ENCODE measurements around the gene TBC1D3B.
"Not testable (repeated sequence)": the region's sequence is repeated elsewhere in the genome, so short reads cannot be mapped to it uniquely, and the experiment has no call there.

The TBC1D3B gene

DNA sequence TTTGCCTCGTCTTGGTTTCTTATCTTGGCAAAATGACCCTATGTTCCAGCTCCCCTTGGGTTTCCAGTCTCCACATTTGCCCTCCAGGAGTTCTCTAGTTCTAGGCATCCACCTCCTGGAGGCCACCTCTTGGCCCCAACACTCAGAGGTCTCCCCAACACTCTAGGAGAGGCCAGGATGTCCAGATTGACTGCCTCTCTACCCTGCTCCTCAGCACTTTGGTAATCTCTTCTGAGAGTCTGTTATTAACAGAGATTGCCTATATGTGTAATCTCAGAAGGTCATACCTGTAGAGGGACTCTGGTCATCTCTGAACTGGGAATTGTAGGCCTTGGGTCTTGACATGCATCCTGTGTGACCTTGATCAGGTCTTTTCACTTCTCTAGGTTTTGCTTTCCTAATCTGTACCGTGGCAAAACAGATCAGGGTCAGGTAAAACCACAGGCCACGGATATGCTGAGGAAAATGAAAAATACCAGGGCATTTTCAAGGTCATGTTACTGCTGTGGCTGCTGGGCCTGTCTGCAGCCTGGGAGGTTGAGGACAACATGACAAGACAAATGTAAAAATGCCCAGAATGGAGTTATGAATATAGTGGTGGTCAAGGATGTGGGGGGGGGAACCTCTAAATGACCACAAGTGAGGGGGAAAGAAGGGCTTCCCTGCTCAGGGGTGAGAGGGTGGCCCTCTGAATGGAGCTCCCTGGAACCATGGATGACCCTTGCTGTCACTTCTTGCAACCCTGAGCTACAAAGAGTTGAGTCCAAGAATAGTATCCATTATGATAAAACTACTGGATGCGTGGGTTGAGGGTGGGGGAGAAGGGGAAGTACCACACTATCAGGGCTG lies 29.4 kb upstream of the TBC1D3B start:
- TF ChIP-seq SUZ12 (IDR thresholded peaks at IDR 0.05; ENCODE audit: extremely low read depth, insufficient read depth, insufficient read length): no peak
- TF ChIP-seq ZNF274 (IDR thresholded peaks at IDR 0.05; ENCODE audit: low read depth, low read length): no peak
- no peak for TF ChIP-seq YY1 (IDR thresholded peaks at IDR 0.05; ENCODE audit: insufficient read depth, insufficient read length)

DNA sequence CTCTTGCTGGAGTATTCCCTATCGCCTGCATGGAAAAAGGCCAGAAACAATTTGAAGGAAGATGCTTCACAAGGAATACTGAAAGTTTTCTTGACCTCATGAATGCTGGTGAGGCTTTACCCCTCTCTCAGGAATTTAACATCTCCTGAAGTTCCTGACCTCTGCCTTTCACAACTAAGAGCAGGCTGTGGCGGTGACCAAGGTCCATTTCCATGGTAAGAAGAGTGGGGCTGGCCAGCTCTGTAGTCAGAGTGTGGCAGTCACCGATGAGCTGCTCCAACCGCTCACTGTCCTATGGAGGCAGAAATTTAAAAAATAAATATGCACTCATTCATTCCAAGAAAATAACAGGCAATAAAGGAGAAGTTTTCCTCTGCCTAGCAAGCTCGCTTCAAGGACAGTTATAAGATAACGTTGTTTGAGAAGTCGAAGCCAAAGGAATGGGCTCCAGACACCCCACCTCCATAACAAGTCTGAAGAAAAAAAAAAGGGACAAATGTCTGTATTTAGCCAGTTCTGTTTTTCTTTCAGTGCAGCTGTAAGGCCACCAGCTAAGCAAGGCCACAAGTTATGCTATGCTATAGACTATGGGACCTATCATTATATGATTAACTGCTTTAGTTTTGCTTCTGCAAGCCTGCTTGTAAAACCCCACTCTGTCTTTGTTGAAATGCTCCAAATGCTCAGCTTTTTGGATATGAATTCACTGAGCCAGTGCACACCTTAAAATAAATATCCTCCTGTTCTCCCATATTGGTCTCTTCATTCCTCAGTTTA lies 28.5 kb upstream of the TBC1D3B start:
- Histone ChIP-seq H3K9me3 (ENCODE audit: insufficient read depth, low read length) (no peaks in the 10 kb centered on the region), H3K4me1 (ENCODE audit: insufficient read depth, insufficient read length) (peaks cover 1% of the 10 kb centered on the region), H3K36me3 (ENCODE audit: insufficient read depth, insufficient read length, low read length) (no peaks in the 10 kb centered on the region), H3K4me3 (ENCODE audit: insufficient read length, low read depth) (no peak overlapping the region), H3K9ac (ENCODE audit: insufficient read length, low read depth) (no peak overlapping the region), H3K27me3 (ENCODE audit: insufficient read depth, insufficient read length) (no peaks in the 10 kb centered on the region)
- TF ChIP-seq ZNF274 (IDR thresholded peaks at IDR 0.05; ENCODE audit: low read depth, low read length) (no peak), SUZ12 (IDR thresholded peaks at IDR 0.05; ENCODE audit: extremely low read depth, insufficient read depth, insufficient read length) (no peak), YY1 (IDR thresholded peaks at IDR 0.05; ENCODE audit: insufficient read depth, insufficient read length) (no peak)
- no peak for DNase-seq (ENCODE audit: low read depth, low spot score)

More for the DNA sequence above, 29.4 kb upstream of the TBC1D3B start:
- no peak for DNase-seq (ENCODE audit: low read depth, low spot score)
- Histone ChIP-seq H3K4me3 (ENCODE audit: insufficient read length, low read depth) (no peak overlapping the region), H3K4me1 (ENCODE audit: insufficient read depth, insufficient read length) (peaks cover 1% of the 10 kb centered on the region), H3K27me3 (ENCODE audit: insufficient read depth, insufficient read length) (no peaks in the 10 kb centered on the region), H3K36me3 (ENCODE audit: insufficient read depth, insufficient read length, low read length) (no peaks in the 10 kb centered on the region), H3K9me3 (ENCODE audit: insufficient read depth, low read length) (no peaks in the 10 kb centered on the region), H3K9ac (ENCODE audit: insufficient read length, low read depth) (no peak overlapping the region)

DNA sequence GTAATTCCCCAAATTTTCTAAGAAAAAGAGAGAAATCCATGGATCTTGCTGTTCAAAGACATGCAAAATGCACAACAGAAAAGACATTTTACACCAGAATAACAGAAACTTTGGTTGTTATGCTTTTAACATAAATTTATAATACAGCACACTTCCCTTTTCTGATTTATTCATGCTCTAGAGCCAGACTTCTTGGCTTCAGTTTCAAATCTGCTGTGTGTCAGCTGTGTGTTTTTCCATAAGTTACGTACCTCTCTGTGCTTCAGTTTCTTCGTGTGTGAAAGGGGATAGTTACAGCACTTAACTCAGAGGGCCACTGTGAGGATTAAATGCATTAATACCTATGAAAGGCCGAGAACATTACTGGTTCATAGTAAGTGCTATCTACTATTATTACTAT lies 26.9 kb upstream of the TBC1D3B start:
- Histone ChIP-seq H3K9ac (ENCODE audit: insufficient read length, low read depth) (no peak overlapping the region), H3K9me3 (ENCODE audit: insufficient read depth, low read length) (no peaks in the 10 kb centered on the region), H3K4me1 (ENCODE audit: insufficient read depth, insufficient read length) (peaks cover 1% of the 10 kb centered on the region), H3K36me3 (ENCODE audit: insufficient read depth, insufficient read length, low read length) (no peaks in the 10 kb centered on the region), H3K27me3 (ENCODE audit: insufficient read depth, insufficient read length) (no peaks in the 10 kb centered on the region), H3K4me3 (ENCODE audit: insufficient read length, low read depth) (no peak overlapping the region)
- TF ChIP-seq SUZ12 (IDR thresholded peaks at IDR 0.05; ENCODE audit: extremely low read depth, insufficient read depth, insufficient read length) (no peak), ZNF274 (IDR thresholded peaks at IDR 0.05; ENCODE audit: low read depth, low read length) (no peak), YY1 (IDR thresholded peaks at IDR 0.05; ENCODE audit: insufficient read depth, insufficient read length) (no peak)
- DNase-seq (ENCODE audit: low read depth, low spot score): no peak

DNA sequence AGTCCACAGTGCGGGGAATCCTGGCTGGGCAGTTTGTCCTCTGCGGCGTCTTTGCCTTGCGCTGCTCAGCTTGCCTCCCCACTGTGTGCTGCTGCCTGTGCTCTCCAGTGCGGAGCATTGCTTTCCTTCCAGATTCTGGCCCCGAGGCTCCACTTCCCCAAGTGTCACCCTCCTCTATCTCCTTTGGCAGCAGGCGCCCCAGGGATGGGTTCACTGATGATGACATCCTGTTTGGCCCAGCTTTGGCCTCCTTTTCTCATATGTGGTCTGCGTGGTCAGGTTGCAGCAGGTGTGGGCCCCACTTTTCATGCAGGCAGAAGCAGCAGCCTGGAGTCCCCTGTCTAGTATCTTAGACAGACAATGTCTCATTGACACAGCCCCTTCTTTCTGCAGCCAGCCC lies 25.1 kb upstream of the TBC1D3B start:
- H3K4me1 ChIP-seq (ENCODE audit: insufficient read depth, insufficient read length); H3K36me3 ChIP-seq (ENCODE audit: insufficient read depth, insufficient read length, low read length); DNase-seq (ENCODE audit: low read depth, low spot score); H3K4me3 ChIP-seq (ENCODE audit: insufficient read length, low read depth); H3K9me3 ChIP-seq (ENCODE audit: insufficient read depth, low read length); H3K27me3 ChIP-seq (ENCODE audit: insufficient read depth, insufficient read length); H3K9ac ChIP-seq (ENCODE audit: insufficient read length, low read depth): not testable (repeated sequence)

DNA sequence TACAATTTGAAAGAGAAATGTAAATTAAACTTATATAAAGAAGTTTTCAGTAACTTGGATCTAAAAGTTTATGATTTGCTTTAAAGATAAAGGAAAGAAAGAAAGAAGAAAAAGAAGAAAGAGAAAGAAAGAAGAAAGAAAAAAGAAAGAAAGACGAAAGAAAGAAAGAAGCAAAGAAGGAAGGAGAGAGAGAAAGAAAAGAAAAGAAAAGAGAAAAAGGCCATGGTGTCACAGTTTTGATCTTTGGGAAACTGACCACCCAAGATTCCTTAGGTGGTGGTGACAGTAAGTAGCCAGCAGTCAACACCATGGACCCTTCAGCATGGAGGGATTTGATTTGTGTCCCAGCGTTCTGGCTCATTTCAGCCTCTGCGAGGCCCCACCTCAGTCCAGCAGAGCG lies 24.7 kb upstream of the TBC1D3B start:
- not testable (repeated sequence) for H3K4me1 ChIP-seq (ENCODE audit: insufficient read depth, insufficient read length); H3K36me3 ChIP-seq (ENCODE audit: insufficient read depth, insufficient read length, low read length); H3K9me3 ChIP-seq (ENCODE audit: insufficient read depth, low read length); H3K4me3 ChIP-seq (ENCODE audit: insufficient read length, low read depth); H3K9ac ChIP-seq (ENCODE audit: insufficient read length, low read depth); DNase-seq (ENCODE audit: low read depth, low spot score); H3K27me3 ChIP-seq (ENCODE audit: insufficient read depth, insufficient read length)

DNA sequence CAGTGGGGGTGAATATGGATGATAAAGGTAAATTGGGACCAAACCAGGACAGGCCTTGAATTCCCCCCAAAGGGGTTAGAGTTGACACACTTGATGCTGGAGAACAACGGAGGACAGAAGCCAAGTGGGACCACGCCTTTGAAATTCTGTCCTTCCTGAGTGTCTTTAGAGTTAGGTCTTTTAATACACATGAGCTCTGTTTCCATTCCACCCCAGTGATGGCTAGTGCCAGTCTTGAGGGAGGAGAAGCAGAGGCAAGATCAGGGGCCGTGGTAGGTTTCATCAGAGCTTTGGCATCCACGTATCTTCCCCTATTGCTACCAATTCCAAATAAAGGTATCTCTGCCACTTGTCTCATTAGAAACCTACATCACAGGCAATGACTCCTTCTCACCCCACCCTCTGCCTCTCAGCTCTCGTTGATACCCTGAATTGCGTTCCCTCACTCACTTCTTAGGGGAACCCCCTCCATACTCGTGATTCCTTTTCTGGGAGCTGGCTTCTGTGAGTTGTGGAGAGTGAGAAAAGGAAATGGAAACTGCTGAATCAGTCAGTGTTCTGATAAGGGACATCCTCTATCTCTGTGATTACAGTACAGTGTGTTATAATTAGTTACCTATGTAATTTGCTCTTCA lies 22.5 kb upstream of the TBC1D3B start:
- Histone ChIP-seq H3K27me3 (ENCODE audit: insufficient read depth, insufficient read length) (no peaks in the 10 kb centered on the region), H3K36me3 (ENCODE audit: insufficient read depth, insufficient read length, low read length) (no peaks in the 10 kb centered on the region), H3K4me3 (ENCODE audit: insufficient read length, low read depth) (no peak overlapping the region), H3K9me3 (ENCODE audit: insufficient read depth, low read length) (no peaks in the 10 kb centered on the region), H3K4me1 (ENCODE audit: insufficient read depth, insufficient read length) (peaks cover 4% of the 10 kb centered on the region), H3K9ac (ENCODE audit: insufficient read length, low read depth) (no peak overlapping the region)
- TF ChIP-seq SUZ12 (IDR thresholded peaks at IDR 0.05; ENCODE audit: extremely low read depth, insufficient read depth, insufficient read length) (no peak), ZNF274 (IDR thresholded peaks at IDR 0.05; ENCODE audit: low read depth, low read length) (no peak), YY1 (IDR thresholded peaks at IDR 0.05; ENCODE audit: insufficient read depth, insufficient read length) (no peak)
- no peak for DNase-seq (ENCODE audit: low read depth, low spot score)

DNA sequence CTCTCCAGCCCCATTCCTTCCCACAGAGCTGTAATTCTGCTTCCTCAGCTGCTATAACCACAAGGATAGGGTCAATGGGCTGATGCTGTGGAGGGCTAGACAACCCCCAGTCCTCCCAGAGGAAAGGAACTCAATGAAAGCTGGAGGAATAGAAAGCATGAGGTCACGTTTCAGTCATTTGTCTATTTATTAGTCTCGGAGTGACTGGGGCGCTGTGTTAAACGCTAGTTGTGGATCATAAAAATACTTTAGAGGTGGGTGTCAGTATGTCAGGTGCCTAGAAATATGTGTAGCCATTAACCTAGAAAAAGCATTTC lies 20.9 kb upstream of the TBC1D3B start:
- Histone ChIP-seq H3K9me3 (ENCODE audit: insufficient read depth, low read length) (no peaks in the 10 kb centered on the region), H3K4me3 (ENCODE audit: insufficient read length, low read depth) (no peak overlapping the region), H3K9ac (ENCODE audit: insufficient read length, low read depth) (no peak overlapping the region), H3K36me3 (ENCODE audit: insufficient read depth, insufficient read length, low read length) (no peaks in the 10 kb centered on the region), H3K27me3 (ENCODE audit: insufficient read depth, insufficient read length) (no peaks in the 10 kb centered on the region), H3K4me1 (ENCODE audit: insufficient read depth, insufficient read length) (peaks cover 3% of the 10 kb centered on the region)
- no peak for DNase-seq (ENCODE audit: low read depth, low spot score)
- no peak for TF ChIP-seq ZNF274 (IDR thresholded peaks at IDR 0.05; ENCODE audit: low read depth, low read length)
- TF ChIP-seq YY1 (IDR thresholded peaks at IDR 0.05; ENCODE audit: insufficient read depth, insufficient read length): no peak
- TF ChIP-seq SUZ12 (IDR thresholded peaks at IDR 0.05; ENCODE audit: extremely low read depth, insufficient read depth, insufficient read length): no peak
